GM12865 (cell line): ENCODE data around the gene CERS3.

Source experiments
- DNase-seq: peaks from one replicate; pipeline ENCODE4 v3.0.0; 2010; ENCODE audit warnings: low read depth
- H3K4me3 ChIP-seq: 2 replicates; pipeline ENCODE4 v1.5.1; 2011; ENCODE audit warnings: mild to moderate bottlenecking, low read depth, low read length, control low read depth
- CTCF ChIP-seq: IDR thresholded peaks from 2 replicates; pipeline ENCODE4 v1.5.1; 2011; ENCODE audit warnings: low read length, control low read depth, low read depth, inconsistent platforms; ENCODE audit not compliant: insufficient read depth; ENCODE audit errors: missing control alignments

Gene CERS3

GRCh38 chr15:100528833-100529428, at the start of gene CERS3:
TSS of gene CERS3 (minus strand) at chr15:100528950. CDS start at chr15:100501849, 27,101 bp downstream.
- no peak for TF ChIP-seq CTCF
- H3K4me3 ChIP-seq = no peak within 1 kb of the TSS
- DNase-seq = no peak

- H3K4me3 ChIP-seq = no peak overlapping the region
- TF ChIP-seq CTCF = no peak
- no peak for DNase-seq
These were observed 44.8 kb upstream of the CERS3 start for GRCh38 chr15:100573526-100573925.

- H3K4me3 ChIP-seq = no peak overlapping the region
- TF ChIP-seq CTCF = peak; percentile 0
- no peak for DNase-seq
These were observed 43.7 kb upstream of the CERS3 start for GRCh38 chr15:100572362-100572983.

GRCh38 chr15:100571592-100572167, 42.9 kb upstream of the CERS3 start:
- DNase-seq = peak; percentile 5
- H3K4me3 ChIP-seq = no peak overlapping the region
- no peak for TF ChIP-seq CTCF

- peak; percentile 77 for DNase-seq
- no peak for TF ChIP-seq CTCF
- H3K4me3 ChIP-seq = no peak overlapping the region
These were observed 42.1 kb upstream of the CERS3 start for GRCh38 chr15:100570735-100571313.

- H3K4me3 ChIP-seq = no peak overlapping the region
- no peak for DNase-seq
- TF ChIP-seq CTCF = no peak
These were observed 41.5 kb upstream of the CERS3 start for GRCh38 chr15:100570275-100570674.
